Erythroblast (primary cell): ENCODE data around the gene RASSF7.

Experiments
- GATA1 ChIP-seq: IDR thresholded peaks from 2 replicates; pipeline ENCODE4 v1.6.1; 2011; ENCODE audit warnings: low read depth, mild to moderate bottlenecking, control low read depth, low read length, moderate library complexity
- POLR2A ChIP-seq: IDR thresholded peaks from 2 replicates; pipeline ENCODE4 v1.6.1; 2011; ENCODE audit warnings: mild to moderate bottlenecking, low read length

DNA sequence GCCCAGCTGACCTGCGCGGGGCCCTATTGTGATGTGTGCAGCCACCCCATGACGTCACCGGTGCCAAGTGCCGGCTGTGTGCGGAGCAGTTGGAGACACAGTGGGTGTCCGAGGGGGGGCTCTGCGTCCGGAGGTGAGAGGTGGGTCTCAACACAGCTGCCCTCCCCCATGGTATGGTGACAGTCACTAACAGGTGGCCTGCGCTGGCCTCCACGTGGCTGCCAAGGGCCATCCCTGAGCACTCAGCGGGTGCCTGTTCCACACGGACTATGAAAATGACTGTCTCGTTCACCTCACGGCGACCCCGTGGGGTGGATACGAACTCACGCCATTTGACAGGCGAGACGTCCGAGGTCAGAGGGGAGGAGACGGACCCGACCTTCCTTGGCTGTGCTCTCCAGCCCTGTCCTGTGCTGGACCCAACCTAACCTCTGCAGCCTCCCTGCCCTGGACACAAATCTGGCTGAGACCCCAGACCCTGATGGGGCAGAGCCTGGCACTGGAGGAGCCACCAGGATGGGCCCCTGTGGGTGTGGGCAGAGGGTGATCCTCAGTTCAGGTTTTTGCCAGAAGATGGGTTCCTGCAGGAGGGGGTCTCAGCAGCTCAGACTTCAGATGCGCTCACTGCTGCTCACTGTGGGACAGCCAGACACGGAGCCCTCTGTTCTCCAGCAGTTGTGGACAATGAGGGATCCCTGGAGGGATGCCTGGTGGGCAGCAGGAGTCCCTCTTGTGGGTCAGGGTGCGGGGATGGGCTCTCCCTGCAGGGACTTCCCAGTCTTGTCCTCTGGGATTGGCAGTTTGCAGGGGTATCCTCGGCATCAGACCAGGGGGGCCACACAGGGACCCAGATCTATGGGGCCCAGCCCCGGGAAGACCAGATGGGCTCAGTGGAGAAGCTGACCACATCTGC is 31.7 kb upstream of the RASSF7 start:
- TF ChIP-seq POLR2A (no peak), GATA1 (no peak)
